C4-2B (cell line): ENCODE measurements around the gene B4GALNT1.

Experiments used
- H3K27ac ChIP-seq: fragments of 450-650 bp; 2 replicates; pipeline ENCODE4 v1.5.1; 2017
- CTCF ChIP-seq: fragments of 450-650 bp; conservative IDR thresholded peaks from 2 replicates; pipeline ENCODE4 v1.5.1; 2017; ENCODE audit warnings: mild to moderate bottlenecking
- ZFX ChIP-seq: fragments of 450-650 bp; IDR thresholded peaks from 2 replicates; pipeline ENCODE4 v1.6.1; 2017

The B4GALNT1 gene

GRCh38 chr12:57625261-57626032 lies 7.6 kb downstream of the B4GALNT1 start:
- TF ChIP-seq ZFX: no peak
- no peak for TF ChIP-seq CTCF
- H3K27ac ChIP-seq: no peak overlapping the region

GRCh38 chr12:57624441-57625220 lies 8.4 kb downstream of the B4GALNT1 start:
- no peak overlapping the region for H3K27ac ChIP-seq
- TF ChIP-seq ZFX: no peak

- no peak for TF ChIP-seq ZFX
- TF ChIP-seq CTCF: no peak
- H3K27ac ChIP-seq: no peak overlapping the region
These were observed 9.1 kb downstream of the B4GALNT1 start for GRCh38 chr12:57623811-57624390.

GRCh38 chr12:57623385-57623784 lies 9.6 kb downstream of the B4GALNT1 start:
- TF ChIP-seq ZFX: no peak
- TF ChIP-seq CTCF: no peak
- H3K27ac ChIP-seq: no peak overlapping the region

- no peak overlapping the region for H3K27ac ChIP-seq
- TF ChIP-seq ZFX (no peak), CTCF (no peak)
These were observed 10.4 kb downstream of the B4GALNT1 start for GRCh38 chr12:57622293-57623245.

GRCh38 chr12:57621497-57622292 lies 11.3 kb downstream of the B4GALNT1 start:
- no peak overlapping the region for H3K27ac ChIP-seq
- TF ChIP-seq ZFX: no peak
- peak; percentile 95 for TF ChIP-seq CTCF
